Measurements from ENCODE around the gene DESI2. TPM values are rescaled to one million over a fixed set of nuclear protein-coding genes. Genes with fewer than 3 reads are reported as not detected.
"Not testable (repeated sequence)": the region's sequence is repeated elsewhere in the genome, so short reads cannot be mapped to it uniquely, and the experiment has no call there.

DESI2 gene
- polyA plus RNA-seq, 1 of the 3 experiments (the other 2 are of a cell fraction), result 14.0 TPM

DNA sequence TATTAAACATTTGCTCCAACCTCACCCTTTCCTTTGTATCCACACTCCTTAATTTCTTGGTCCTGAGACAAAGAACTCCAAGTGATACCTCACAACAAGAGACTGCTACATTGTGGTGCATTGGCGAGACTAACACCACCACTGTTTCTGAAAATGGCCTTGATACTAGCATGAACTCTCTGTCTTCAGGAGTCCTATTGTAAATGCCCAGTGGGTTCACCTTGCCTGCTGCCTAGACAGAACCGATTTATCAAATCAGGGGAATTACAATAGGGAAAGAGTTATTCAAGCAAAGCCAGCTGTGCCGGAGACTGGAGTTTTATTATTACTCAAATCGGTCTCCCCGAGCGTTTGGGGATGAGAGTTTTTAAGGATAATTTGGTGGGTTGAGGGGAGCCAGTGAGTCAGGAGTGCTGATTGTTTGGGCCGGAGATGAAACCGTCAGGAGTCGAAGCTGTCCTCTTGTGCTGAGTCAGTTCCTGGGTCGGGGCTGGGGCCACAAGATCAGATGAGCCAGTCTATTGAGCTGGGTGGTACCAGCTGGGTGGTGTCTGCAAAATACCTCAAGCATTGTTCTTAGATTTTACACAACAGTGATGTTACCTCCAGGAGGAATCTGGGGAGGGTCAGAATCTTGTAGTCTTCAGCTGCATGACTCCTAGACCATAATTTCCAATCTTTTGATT, 83.1 kb downstream of the DESI2 start:
- Histone ChIP-seq H3F3A (replicated peaks; ENCODE audit: insufficient read depth) (no peaks in the 10 kb centered on the region), H3K4me1 (ENCODE audit: control insufficient read depth in 1 of 2, insufficient read depth in 2 of 2, low read depth in 1 of 2, low read length in 1 of 2) (no peaks in the 10 kb centered on the region), H3K9me2 (no peaks in the 10 kb centered on the region), H3K36me3 (replicated peaks in 1 of 2; ENCODE audit: control insufficient read depth in 1 of 2, insufficient read depth in 2 of 2, low read length in 1 of 2) (no peaks in the 10 kb centered on the region), H3K9ac (no peak overlapping the region), H3K27me3 (ENCODE audit: insufficient read depth) (no peaks in the 10 kb centered on the region), H3K79me2 (ENCODE audit: insufficient read depth) (no peaks in the 10 kb centered on the region), H3K27ac (ENCODE audit: low read depth in 2 of 2, low read length in 1 of 2) (no peak overlapping the region), H4K20me1 (ENCODE audit: insufficient read depth) (no peaks in the 10 kb centered on the region), H3K4me3 (ENCODE audit: low read depth in 2 of 2, low read length in 1 of 2) (no peak overlapping the region), H3K9me3 (peaks cover 4% of the 10 kb centered on the region; the same call in 1 of the 2 replicates), H3K4me2 (no peak overlapping the region), H2AFZ (ENCODE audit: low read depth) (no peak overlapping the region)
- TF ChIP-seq IRF3 (IDR thresholded peaks at IDR 0.05; ENCODE audit: low read depth, low read length) (no peak), TCF12 (IDR thresholded peaks at IDR 0.05) (no peak), GABPA (IDR thresholded peaks at IDR 0.05; ENCODE audit: low read depth) (no peak), YY1 (IDR thresholded peaks at IDR 0.05; ENCODE audit: low read depth) (no peak), EZH2phosphoT487 (IDR thresholded peaks at IDR 0.05; ENCODE audit: borderline replicate concordance, low read depth) (no peak), POLR2AphosphoS5 (IDR thresholded peaks at IDR 0.05; ENCODE audit: low read depth, low read length) (no peak), EP300 (IDR thresholded peaks at IDR 0.05; ENCODE audit: borderline replicate concordance in 1 of 2, low read depth in 1 of 2, low read length in 1 of 2) (no peak), USF2 (IDR thresholded peaks at IDR 0.05; ENCODE audit: borderline replicate concordance, low read depth, low read length) (no peak), FOXM1 (IDR thresholded peaks at IDR 0.05; ENCODE audit: low read depth) (no peak), SIN3A (IDR thresholded peaks at IDR 0.05; ENCODE audit: borderline replicate concordance, low read depth, low read length) (no peak), FOXJ3 (CRISPR knock-in tag; IDR thresholded peaks at IDR 0.05) (no peak), RCOR1 (IDR thresholded peaks at IDR 0.05; ENCODE audit: low read length) (no peak), CHD2 (IDR thresholded peaks at IDR 0.05; ENCODE audit: low read length, partially characterized antibody) (no peak), RAD21 (IDR thresholded peaks at IDR 0.05; ENCODE audit: low read length) (no peak), RFX5 (IDR thresholded peaks at IDR 0.05; ENCODE audit: low read length) (no peak)
- TF ChIP-seq, protein P1, sequence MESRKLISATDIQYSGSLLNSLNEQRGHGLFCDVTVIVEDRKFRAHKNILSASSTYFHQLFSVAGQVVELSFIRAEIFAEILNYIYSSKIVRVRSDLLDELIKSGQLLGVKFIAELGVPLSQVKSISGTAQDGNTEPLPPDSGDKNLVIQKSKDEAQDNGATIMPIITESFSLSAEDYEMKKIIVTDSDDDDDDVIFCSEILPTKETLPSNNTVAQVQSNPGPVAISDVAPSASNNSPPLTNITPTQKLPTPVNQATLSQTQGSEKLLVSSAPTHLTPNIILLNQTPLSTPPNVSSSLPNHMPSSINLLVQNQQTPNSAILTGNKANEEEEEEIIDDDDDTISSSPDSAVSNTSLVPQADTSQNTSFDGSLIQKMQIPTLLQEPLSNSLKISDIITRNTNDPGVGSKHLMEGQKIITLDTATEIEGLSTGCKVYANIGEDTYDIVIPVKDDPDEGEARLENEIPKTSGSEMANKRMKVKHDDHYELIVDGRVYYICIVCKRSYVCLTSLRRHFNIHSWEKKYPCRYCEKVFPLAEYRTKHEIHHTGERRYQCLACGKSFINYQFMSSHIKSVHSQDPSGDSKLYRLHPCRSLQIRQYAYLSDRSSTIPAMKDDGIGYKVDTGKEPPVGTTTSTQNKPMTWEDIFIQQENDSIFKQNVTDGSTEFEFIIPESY (IDR thresholded peaks at IDR 0.05; ENCODE audit: borderline replicate concordance, low read depth), result no peak
- TF ChIP-seq, protein P2, sequence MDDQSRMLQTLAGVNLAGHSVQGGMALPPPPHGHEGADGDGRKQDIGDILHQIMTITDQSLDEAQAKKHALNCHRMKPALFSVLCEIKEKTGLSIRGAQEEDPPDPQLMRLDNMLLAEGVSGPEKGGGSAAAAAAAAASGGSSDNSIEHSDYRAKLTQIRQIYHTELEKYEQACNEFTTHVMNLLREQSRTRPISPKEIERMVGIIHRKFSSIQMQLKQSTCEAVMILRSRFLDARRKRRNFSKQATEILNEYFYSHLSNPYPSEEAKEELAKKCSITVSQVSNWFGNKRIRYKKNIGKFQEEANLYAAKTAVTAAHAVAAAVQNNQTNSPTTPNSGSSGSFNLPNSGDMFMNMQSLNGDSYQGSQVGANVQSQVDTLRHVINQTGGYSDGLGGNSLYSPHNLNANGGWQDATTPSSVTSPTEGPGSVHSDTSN (IDR thresholded peaks at IDR 0.05), result no peak
- TF ChIP-seq, protein P3, sequence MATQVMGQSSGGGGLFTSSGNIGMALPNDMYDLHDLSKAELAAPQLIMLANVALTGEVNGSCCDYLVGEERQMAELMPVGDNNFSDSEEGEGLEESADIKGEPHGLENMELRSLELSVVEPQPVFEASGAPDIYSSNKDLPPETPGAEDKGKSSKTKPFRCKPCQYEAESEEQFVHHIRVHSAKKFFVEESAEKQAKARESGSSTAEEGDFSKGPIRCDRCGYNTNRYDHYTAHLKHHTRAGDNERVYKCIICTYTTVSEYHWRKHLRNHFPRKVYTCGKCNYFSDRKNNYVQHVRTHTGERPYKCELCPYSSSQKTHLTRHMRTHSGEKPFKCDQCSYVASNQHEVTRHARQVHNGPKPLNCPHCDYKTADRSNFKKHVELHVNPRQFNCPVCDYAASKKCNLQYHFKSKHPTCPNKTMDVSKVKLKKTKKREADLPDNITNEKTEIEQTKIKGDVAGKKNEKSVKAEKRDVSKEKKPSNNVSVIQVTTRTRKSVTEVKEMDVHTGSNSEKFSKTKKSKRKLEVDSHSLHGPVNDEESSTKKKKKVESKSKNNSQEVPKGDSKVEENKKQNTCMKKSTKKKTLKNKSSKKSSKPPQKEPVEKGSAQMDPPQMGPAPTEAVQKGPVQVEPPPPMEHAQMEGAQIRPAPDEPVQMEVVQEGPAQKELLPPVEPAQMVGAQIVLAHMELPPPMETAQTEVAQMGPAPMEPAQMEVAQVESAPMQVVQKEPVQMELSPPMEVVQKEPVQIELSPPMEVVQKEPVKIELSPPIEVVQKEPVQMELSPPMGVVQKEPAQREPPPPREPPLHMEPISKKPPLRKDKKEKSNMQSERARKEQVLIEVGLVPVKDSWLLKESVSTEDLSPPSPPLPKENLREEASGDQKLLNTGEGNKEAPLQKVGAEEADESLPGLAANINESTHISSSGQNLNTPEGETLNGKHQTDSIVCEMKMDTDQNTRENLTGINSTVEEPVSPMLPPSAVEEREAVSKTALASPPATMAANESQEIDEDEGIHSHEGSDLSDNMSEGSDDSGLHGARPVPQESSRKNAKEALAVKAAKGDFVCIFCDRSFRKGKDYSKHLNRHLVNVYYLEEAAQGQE (IDR thresholded peaks at IDR 0.05; ENCODE audit: low read depth, low read length), result no peak
- no peak for DNase-seq
- POLR2A ChIA-PET, result no interaction called here
- 93% methylated on average over 10 of the region's 10 CpGs for WGBS (ENCODE audit: low lambda C conversion rate)
- CTCF ChIA-PET, result no interaction called here

GRCh38 chr1:244739140-244739539, 86.2 kb downstream of the DESI2 start:
- DNase-seq; H2AFZ ChIP-seq (ENCODE audit: low read depth); H3K27ac ChIP-seq (ENCODE audit: low read depth in 2 of 2, low read length in 1 of 2); CTCF ChIA-PET; POLR2A ChIA-PET; H3K79me2 ChIP-seq (ENCODE audit: insufficient read depth); H3K4me1 ChIP-seq (ENCODE audit: control insufficient read depth in 1 of 2, insufficient read depth in 2 of 2, low read depth in 1 of 2, low read length in 1 of 2); H3K9me2 ChIP-seq; H4K20me1 ChIP-seq (ENCODE audit: insufficient read depth); H3K9me3 ChIP-seq; H3K4me3 ChIP-seq (ENCODE audit: low read depth in 2 of 2, low read length in 1 of 2); H3K36me3 ChIP-seq (replicated peaks in 1 of 2; ENCODE audit: control insufficient read depth in 1 of 2, insufficient read depth in 2 of 2, low read length in 1 of 2); H3K27me3 ChIP-seq (ENCODE audit: insufficient read depth); H3F3A ChIP-seq (replicated peaks; ENCODE audit: insufficient read depth); H3K4me2 ChIP-seq; H3K9ac ChIP-seq: not testable (repeated sequence)
- 80% methylated on average over 2 of the region's 2 CpGs for whole genome bisulfite sequencing (ENCODE audit: low lambda C conversion rate)
